ENCODE measurements around the gene C6orf141. TPM values are rescaled to one million over a fixed set of nuclear protein-coding genes. Genes with fewer than 3 reads are reported as not detected.

Gene C6orf141
- total and polyA plus RNA-seq, 4 donors, result 0.73 to 6.1 (median 4.3) TPM

- 78 to 90% methylated on average over 3 of the region's 3 CpGs for WGBS, 2 donors
Observed at GRCh38 chr6:49509342-49509741, 41.1 kb upstream of the C6orf141 start.

GRCh38 chr6:49513153-49513989 lies 37.1 kb upstream of the C6orf141 start:
- no peaks in the 10 kb centered on the region for H3K4me1 ChIP-seq (ENCODE audit: control insufficient read depth in 5 of 5, insufficient read depth in 5 of 5, low read length in 5 of 5)
- WGBS, 2 donors, result 73 to 86% methylated on average over 2 of the region's 2 CpGs
- H3K9ac ChIP-seq (ENCODE audit: insufficient read depth in 1 of 2, low read length in 2 of 2), result no peak overlapping the region
- ATAC-seq (ENCODE audit: insufficient read depth, low FRiP score) (no peak), DNase-seq (no peak)
- H3K9me3 ChIP-seq (ENCODE audit: control insufficient read depth in 4 of 4, insufficient read depth in 3 of 4, low read length in 3 of 4), result peaks cover 0 to 1% (median 0%) of the 10 kb centered on the region in 4 donors
- H3K27me3 ChIP-seq (ENCODE audit: control insufficient read depth in 3 of 3, insufficient read depth in 3 of 3, low read length in 2 of 3), result no peaks in the 10 kb centered on the region
- no peak overlapping the region for H3K27ac ChIP-seq (ENCODE audit: low read depth in 1 of 2, low read length in 1 of 2)
- no peaks in the 10 kb centered on the region for H3K36me3 ChIP-seq (ENCODE audit: control insufficient read depth in 4 of 4, insufficient read depth in 4 of 4, low read length in 4 of 4)
- no peak for TF ChIP-seq CTCF (IDR thresholded peaks at IDR 0.05; ENCODE audit: control extremely low read depth, extremely low read depth)
- no peak overlapping the region for H3K4me3 ChIP-seq

More at GRCh38 chr6:49509342-49509741, 41.1 kb upstream of the C6orf141 start:
- H3K9ac ChIP-seq (ENCODE audit: insufficient read depth in 1 of 2, low read length in 2 of 2), result no peak overlapping the region
- no peak for ATAC-seq (ENCODE audit: insufficient read depth, low FRiP score)
- H3K4me3 ChIP-seq, result no peak overlapping the region
- no peaks in the 10 kb centered on the region for H3K36me3 ChIP-seq (ENCODE audit: control insufficient read depth in 4 of 4, insufficient read depth in 4 of 4, low read length in 4 of 4)
- no peaks in the 10 kb centered on the region for H3K27me3 ChIP-seq (ENCODE audit: control insufficient read depth in 3 of 3, insufficient read depth in 3 of 3, low read length in 2 of 3)
- no peak for DNase-seq
- peaks cover 0 to 2% (median 0%) of the 10 kb centered on the region in 4 donors for H3K9me3 ChIP-seq (ENCODE audit: control insufficient read depth in 4 of 4, insufficient read depth in 3 of 4, low read length in 3 of 4)
- no peaks in the 10 kb centered on the region for H3K4me1 ChIP-seq (ENCODE audit: control insufficient read depth in 5 of 5, insufficient read depth in 5 of 5, low read length in 5 of 5)
- TF ChIP-seq CTCF (IDR thresholded peaks at IDR 0.05; ENCODE audit: control extremely low read depth, extremely low read depth), result no peak
- H3K27ac ChIP-seq (ENCODE audit: low read depth in 1 of 2, low read length in 1 of 2), result no peak overlapping the region

- H3K9me3 ChIP-seq (ENCODE audit: control insufficient read depth in 4 of 4, insufficient read depth in 3 of 4, low read length in 3 of 4), result no peaks in the 10 kb centered on the region
- no peaks in the 10 kb centered on the region for H3K27me3 ChIP-seq (ENCODE audit: control insufficient read depth in 3 of 3, insufficient read depth in 3 of 3, low read length in 2 of 3)
- no peak for TF ChIP-seq CTCF (IDR thresholded peaks at IDR 0.05; ENCODE audit: control extremely low read depth, extremely low read depth)
- H3K27ac ChIP-seq (ENCODE audit: low read depth in 1 of 2, low read length in 1 of 2), result no peak overlapping the region
- no peaks in the 10 kb centered on the region for H3K4me1 ChIP-seq (ENCODE audit: control insufficient read depth in 5 of 5, insufficient read depth in 5 of 5, low read length in 5 of 5)
- ATAC-seq (ENCODE audit: insufficient read depth, low FRiP score) (no peak), DNase-seq (no peak)
- H3K36me3 ChIP-seq (ENCODE audit: control insufficient read depth in 4 of 4, insufficient read depth in 4 of 4, low read length in 4 of 4), result no peaks in the 10 kb centered on the region
- H3K4me3 ChIP-seq, result no peak overlapping the region
- WGBS, 2 donors, result 75 to 77% methylated on average over 8 of the region's 8 CpGs
- no peak overlapping the region for H3K9ac ChIP-seq (ENCODE audit: insufficient read depth in 1 of 2, low read length in 2 of 2)
Observed at GRCh38 chr6:49514571-49515484, 35.6 kb upstream of the C6orf141 start.

Measured in lung (tissue), 12 donors.